ENCODE data around the gene ATP13A3.
"Not testable (repeated sequence)": the region's sequence is repeated elsewhere in the genome, so short reads cannot be mapped to it uniquely, and the experiment has no call there.

The ATP13A3 gene

GRCh38 chr3:194486540-194487288 is at the start of gene ATP13A3:
Gene ATP13A3 (minus strand): TSS chr3:194487002. CDS start chr3:194462190, 24,812 bp downstream.
- DNase-seq (ENCODE audit: low read depth in 2 of 2) = peak; percentile 74 to 91

- DNase-seq (ENCODE audit: low read depth in 2 of 2) = not testable (repeated sequence)
These were observed 48.4 kb upstream of the ATP13A3 start for GRCh38 chr3:194535199-194535598.

- DNase-seq (ENCODE audit: low read depth in 2 of 2) = no peak
These were observed 47.4 kb upstream of the ATP13A3 start for GRCh38 chr3:194534243-194534642.

GRCh38 chr3:194532591-194532990 is 45.8 kb upstream of the ATP13A3 start:
- no peak for DNase-seq (ENCODE audit: low read depth in 2 of 2)

- DNase-seq (ENCODE audit: low read depth in 2 of 2) = no peak
These were observed 40.9 kb upstream of the ATP13A3 start for GRCh38 chr3:194527726-194528125.

- no peak for DNase-seq (ENCODE audit: low read depth in 2 of 2)
These were observed 39.4 kb upstream of the ATP13A3 start for GRCh38 chr3:194526164-194526563.

GRCh38 chr3:194522579-194523046 is 35.8 kb upstream of the ATP13A3 start:
- no peak for DNase-seq (ENCODE audit: low read depth in 2 of 2)

GRCh38 chr3:194521510-194522260 is 34.9 kb upstream of the ATP13A3 start:
- DNase-seq (ENCODE audit: low read depth in 2 of 2) = no peak

- DNase-seq (ENCODE audit: low read depth in 2 of 2) = peak; percentile 25 to 34
These were observed 33.9 kb upstream of the ATP13A3 start for GRCh38 chr3:194520682-194521162.

- not testable (repeated sequence) for DNase-seq (ENCODE audit: low read depth in 2 of 2)
These were observed 33.4 kb upstream of the ATP13A3 start for GRCh38 chr3:194520201-194520600.

GRCh38 chr3:194518652-194519051 is 31.9 kb upstream of the ATP13A3 start:
- DNase-seq (ENCODE audit: low read depth in 2 of 2) = no peak

- DNase-seq (ENCODE audit: low read depth in 2 of 2) = no peak
These were observed 30.5 kb upstream of the ATP13A3 start for GRCh38 chr3:194517333-194517732.

- DNase-seq (ENCODE audit: low read depth in 2 of 2) = no peak
These were observed 27.8 kb upstream of the ATP13A3 start for GRCh38 chr3:194514626-194515025.

- no peak for DNase-seq (ENCODE audit: low read depth in 2 of 2)
These were observed 26.2 kb upstream of the ATP13A3 start for GRCh38 chr3:194512895-194513601.

- DNase-seq (ENCODE audit: low read depth in 2 of 2) = no peak
These were observed 22.0 kb upstream of the ATP13A3 start for GRCh38 chr3:194508491-194509453.

GRCh38 chr3:194507571-194507970 is 20.8 kb upstream of the ATP13A3 start:
- no peak for DNase-seq (ENCODE audit: low read depth in 2 of 2)

GRCh38 chr3:194505791-194506415 is 19.1 kb upstream of the ATP13A3 start:
- no peak for DNase-seq (ENCODE audit: low read depth in 2 of 2)

- DNase-seq (ENCODE audit: low read depth in 2 of 2) = no peak
These were observed 18.1 kb upstream of the ATP13A3 start for GRCh38 chr3:194504861-194505260.

GRCh38 chr3:194504146-194504545 is 17.3 kb upstream of the ATP13A3 start:
- no peak for DNase-seq (ENCODE audit: low read depth in 2 of 2)

GRCh38 chr3:194503081-194503531 is 16.3 kb upstream of the ATP13A3 start:
- no peak for DNase-seq (ENCODE audit: low read depth in 2 of 2)
